GM18505 (cell line): ENCODE results near the gene NEURL1B.
"Not testable (repeated sequence)": the region's sequence is repeated elsewhere in the genome, so short reads cannot be mapped to it uniquely, and the experiment has no call there.

Source experiments
- ATAC-seq: cut with Tn5 transposase; IDR thresholded peaks from one replicate; pipeline ENCODE4 v1.9.1; 2021; ENCODE audit not compliant: unreplicated experiment
- POLR2A ChIP-seq: IDR thresholded peaks from 4 replicates; pipeline ENCODE4 v1.6.1; 2011; ENCODE audit warnings: borderline replicate concordance; ENCODE audit not compliant: insufficient read depth, insufficient read length; ENCODE audit errors: extremely low read depth

Gene NEURL1B

GRCh38 chr5:172642926-172643871 lies 2.1 kb downstream of the NEURL1B start:
- TF ChIP-seq POLR2A = no peak
- no peak for ATAC-seq

GRCh38 chr5:172644266-172644665 lies 3.2 kb downstream of the NEURL1B start:
- no peak for ATAC-seq
- TF ChIP-seq POLR2A = no peak

- TF ChIP-seq POLR2A = no peak
- ATAC-seq = no peak
Measured at GRCh38 chr5:172644711-172645110, 3.6 kb downstream of the NEURL1B start.

GRCh38 chr5:172645271-172646055 lies 4.4 kb downstream of the NEURL1B start:
- no peak for ATAC-seq

GRCh38 chr5:172646716-172647285 lies 5.7 kb downstream of the NEURL1B start:
- no peak for ATAC-seq
- TF ChIP-seq POLR2A = no peak

More at GRCh38 chr5:172645271-172646055, 4.4 kb downstream of the NEURL1B start:
- no peak for TF ChIP-seq POLR2A

- no peak for ATAC-seq
- no peak for TF ChIP-seq POLR2A
Measured at GRCh38 chr5:172647352-172648012, 6.4 kb downstream of the NEURL1B start.

GRCh38 chr5:172648013-172648381 lies 6.9 kb downstream of the NEURL1B start:
- no peak for ATAC-seq
- TF ChIP-seq POLR2A = no peak

GRCh38 chr5:172648755-172649154 lies 7.7 kb downstream of the NEURL1B start:
- TF ChIP-seq POLR2A = no peak
- ATAC-seq = no peak

- not testable (repeated sequence) for ATAC-seq
Measured at GRCh38 chr5:172656496-172656895, 15.4 kb downstream of the NEURL1B start.

GRCh38 chr5:172657524-172658233 lies 16.6 kb downstream of the NEURL1B start:
- ATAC-seq = not testable (repeated sequence)

GRCh38 chr5:172658391-172658790 lies 17.3 kb downstream of the NEURL1B start:
- no peak for TF ChIP-seq POLR2A
- no peak for ATAC-seq

GRCh38 chr5:172658961-172659501 lies 18.0 kb downstream of the NEURL1B start:
- TF ChIP-seq POLR2A = no peak
- ATAC-seq = no peak
